OCI-M2 (cell line): Measurements from ENCODE around the gene TGM3.
"Not testable (repeated sequence)": the region's sequence is repeated elsewhere in the genome, so short reads cannot be mapped to it uniquely, and the experiment has no call there.

Experiments
- DNase-seq: peaks from one replicate; lab custom pipeline; 2025; ENCODE audit not compliant: unreplicated experiment; lab: John Stamatoyannopoulos, UW

Gene TGM3, protein sequence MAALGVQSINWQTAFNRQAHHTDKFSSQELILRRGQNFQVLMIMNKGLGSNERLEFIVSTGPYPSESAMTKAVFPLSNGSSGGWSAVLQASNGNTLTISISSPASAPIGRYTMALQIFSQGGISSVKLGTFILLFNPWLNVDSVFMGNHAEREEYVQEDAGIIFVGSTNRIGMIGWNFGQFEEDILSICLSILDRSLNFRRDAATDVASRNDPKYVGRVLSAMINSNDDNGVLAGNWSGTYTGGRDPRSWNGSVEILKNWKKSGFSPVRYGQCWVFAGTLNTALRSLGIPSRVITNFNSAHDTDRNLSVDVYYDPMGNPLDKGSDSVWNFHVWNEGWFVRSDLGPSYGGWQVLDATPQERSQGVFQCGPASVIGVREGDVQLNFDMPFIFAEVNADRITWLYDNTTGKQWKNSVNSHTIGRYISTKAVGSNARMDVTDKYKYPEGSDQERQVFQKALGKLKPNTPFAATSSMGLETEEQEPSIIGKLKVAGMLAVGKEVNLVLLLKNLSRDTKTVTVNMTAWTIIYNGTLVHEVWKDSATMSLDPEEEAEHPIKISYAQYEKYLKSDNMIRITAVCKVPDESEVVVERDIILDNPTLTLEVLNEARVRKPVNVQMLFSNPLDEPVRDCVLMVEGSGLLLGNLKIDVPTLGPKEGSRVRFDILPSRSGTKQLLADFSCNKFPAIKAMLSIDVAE

DNA sequence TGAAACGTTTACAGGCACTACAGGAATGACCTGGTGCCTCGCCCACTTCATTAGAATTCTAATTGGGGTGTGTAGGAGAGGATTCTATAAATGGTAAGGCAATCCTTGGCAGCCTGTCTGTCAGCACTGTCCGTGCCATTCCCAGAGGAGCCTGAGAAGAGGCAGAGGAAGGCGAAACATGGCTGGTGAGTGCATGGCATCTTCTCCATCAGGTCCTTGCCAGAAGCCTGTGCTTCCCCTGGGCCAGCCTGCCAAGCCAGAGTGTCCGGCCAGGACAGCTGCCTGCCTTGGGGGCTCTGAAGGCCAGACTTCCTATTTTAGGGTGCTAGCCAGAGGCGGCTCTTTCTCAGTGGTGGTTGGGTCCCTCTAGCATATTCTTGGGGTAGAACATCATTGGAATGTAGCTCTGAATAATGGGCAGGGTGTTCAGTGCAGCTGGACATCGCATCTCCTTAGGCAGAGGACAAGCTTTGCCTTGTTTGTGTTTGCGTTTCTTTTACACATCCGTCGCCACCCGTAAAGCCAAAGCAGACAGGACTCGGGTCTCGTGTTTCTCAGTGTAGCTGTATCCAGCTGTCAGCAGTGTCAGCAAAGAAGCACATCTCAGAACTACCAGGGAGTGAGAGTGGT is at the start of gene TGM3:
TGM3 (plus strand) TSS at position 116 of the 630 bp plus-strand sequence; CDS start at position 179, 63 bp downstream.
- DNase-seq: no peak

GRCh38 chr20:2246069-2246491 is 49.7 kb upstream of the TGM3 start:
- DNase-seq: no peak

DNA sequence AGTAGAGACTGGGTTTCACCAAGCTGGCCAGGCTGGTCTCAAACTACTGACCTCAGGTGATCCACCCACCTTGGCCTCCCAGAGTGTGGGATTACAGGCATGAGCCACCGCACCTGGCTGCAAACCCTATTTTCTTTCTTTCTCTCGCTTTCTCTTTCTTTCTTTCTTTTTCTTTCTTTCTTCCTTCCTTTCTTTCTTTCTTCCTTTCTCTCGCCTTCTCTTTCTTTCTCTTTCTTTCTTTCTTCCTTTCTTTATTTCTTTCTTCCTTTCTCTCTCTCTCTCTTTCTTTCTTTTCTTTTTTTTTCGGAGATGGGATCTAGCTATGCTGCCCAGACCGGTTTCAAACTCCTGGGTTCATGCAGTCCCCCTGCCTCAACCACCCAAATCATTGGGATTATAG is 47.0 kb upstream of the TGM3 start:
- DNase-seq: no peak

DNA sequence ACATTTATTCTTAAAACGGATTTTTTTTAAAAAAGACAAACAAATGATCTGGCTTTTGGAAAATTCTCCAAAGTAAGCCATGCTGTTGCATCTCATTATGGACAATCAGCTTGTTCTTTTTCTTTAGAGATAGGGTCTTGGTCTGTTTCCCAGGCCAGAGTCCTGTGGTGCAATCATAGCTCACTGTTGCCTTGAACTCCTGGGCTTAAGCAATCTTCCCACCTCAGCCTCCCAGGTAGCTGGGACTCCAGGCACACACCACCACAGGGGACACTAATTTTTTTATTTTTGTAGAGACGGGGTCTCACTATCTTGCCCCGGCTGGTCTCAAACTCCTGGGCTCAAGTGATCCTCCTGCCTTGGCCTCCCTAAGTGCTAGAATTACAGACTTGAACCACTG is 45.9 kb upstream of the TGM3 start:
- DNase-seq: no peak

- DNase-seq: no peak
Measured at GRCh38 chr20:2252419-2252997, 43.3 kb upstream of the TGM3 start.

- no peak for DNase-seq
Measured at GRCh38 chr20:2253256-2253655, 42.5 kb upstream of the TGM3 start.

- no peak for DNase-seq
Measured at GRCh38 chr20:2254333-2254732, 41.5 kb upstream of the TGM3 start.

DNA sequence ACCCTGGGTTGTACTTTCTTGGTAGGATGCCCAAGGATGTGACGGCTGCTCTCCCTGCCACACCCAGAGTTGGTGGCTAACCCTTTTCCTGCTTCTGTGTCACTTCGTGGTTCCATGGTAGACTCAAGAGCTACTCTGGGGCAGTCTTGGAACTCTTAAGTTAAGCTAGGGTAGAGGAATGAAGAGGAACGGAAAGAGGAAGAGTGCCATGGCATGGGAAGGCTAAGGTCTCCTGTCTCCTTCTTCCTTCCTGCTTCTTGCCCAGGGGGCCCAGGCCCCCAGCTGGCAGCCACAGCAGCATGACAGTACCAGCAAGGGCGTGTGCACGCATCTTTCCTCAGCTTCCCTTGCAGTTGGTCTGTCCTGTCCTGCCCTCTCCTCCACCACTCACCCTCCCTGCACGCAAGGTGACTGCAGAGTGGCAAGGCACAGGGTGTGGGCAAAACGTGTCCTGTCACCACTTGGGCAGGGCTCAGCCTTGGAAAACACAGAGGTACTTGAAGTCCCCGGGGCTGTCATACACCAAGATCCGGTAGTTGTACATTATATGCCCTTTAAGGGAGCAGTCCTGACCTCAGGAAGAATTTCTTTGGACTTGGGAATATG is 39.8 kb upstream of the TGM3 start:
- DNase-seq: no peak

DNA sequence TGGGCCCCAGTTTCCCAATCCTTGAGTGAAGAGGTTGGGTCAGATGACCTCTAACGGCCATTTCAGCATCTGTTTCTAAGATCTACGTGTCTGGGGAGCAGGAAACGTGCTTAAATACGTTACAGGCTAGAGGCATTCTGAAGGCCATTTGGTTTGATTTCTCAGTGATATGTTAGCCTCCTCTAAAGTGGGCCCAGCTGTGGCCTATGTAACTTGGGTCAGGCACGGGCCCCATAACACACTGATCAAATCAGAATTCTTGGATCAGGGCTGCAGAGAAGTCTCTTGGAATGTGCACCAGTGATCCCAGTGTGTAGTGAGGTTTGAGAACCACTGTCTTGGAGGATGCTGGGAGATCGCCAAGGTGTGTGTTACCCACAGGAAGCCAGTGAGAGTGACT is 36.1 kb upstream of the TGM3 start:
- no peak for DNase-seq

DNA sequence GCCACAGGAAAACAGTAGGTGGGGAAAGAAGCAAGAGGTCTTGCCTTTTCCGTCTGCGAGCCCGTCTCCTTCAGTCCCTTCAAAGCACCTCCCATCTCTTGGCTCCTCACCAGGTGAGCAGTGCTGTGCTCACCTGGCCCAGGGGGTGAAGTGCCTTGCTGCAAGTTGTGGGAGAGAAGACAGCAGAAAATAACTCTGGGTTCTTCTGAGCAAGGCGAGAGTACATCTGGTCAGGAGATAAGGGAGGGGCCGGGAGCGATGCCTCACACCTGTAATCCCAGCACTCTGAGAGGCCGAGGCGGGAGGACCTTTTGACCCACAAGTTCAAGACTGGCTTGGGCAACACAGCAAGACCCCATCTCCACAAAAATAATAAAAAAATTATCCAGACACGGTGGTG is 35.6 kb upstream of the TGM3 start:
- DNase-seq: no peak

DNA sequence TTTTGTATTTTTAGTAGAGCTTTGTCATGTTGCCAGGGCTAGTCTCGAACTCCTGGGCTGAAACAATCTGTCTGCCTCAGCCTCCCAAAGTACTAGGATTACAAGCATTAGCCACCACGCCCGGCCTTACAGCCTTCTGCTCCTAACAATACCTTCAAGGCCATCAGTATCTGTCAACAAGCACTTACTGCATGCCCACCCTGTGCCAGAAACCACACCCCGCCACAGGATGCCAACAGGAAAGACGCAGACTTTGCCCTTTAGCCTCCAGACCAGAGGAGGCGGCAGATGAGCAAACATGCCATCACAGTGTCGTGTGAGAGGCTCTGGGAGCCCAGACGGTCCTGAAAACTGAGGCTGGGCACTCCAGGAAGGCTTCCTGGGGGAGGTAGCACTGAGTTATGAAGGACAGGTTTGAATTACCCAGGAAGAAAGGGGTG is 34.7 kb upstream of the TGM3 start:
- no peak for DNase-seq

GRCh38 chr20:2261629-2262028 is 34.2 kb upstream of the TGM3 start:
- DNase-seq: no peak

- no peak for DNase-seq
Measured at GRCh38 chr20:2264118-2264517, 31.7 kb upstream of the TGM3 start.

GRCh38 chr20:2264621-2265374 is 31.0 kb upstream of the TGM3 start:
- not testable (repeated sequence) for DNase-seq

DNA sequence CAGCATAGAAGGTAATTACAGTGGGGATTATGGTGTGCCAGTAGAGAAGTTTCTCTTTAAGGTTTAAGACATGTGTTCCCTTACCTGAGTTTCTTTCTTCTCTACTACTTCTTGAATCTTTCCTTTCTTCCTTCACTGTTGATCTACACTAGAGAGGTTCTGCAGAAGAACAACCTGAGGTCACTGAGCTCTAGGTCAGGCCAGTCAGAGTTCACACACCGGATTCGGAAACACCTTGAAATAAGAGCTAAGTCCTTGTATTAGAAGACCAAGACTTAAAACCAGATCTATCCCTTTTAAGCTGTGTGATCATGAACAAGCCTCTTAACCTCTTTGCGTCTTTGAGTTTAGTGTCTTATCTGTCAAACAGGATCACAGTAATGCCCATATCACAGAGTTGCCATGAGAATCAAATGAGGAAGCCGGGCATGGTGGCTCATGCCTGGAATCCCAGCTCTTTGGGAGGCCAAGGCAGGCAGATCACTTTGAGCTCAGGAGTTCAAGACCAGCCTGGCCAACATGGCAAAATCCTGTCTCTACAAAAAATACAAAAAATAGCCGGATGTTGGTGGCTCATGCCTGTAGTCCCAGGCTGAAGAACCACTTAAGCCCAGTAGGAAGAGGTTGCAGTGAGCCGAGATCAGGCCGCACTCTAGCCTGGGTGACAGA is 22.0 kb upstream of the TGM3 start:
- DNase-seq: no peak

GRCh38 chr20:2276015-2276414 is 19.8 kb upstream of the TGM3 start:
- no peak for DNase-seq

DNA sequence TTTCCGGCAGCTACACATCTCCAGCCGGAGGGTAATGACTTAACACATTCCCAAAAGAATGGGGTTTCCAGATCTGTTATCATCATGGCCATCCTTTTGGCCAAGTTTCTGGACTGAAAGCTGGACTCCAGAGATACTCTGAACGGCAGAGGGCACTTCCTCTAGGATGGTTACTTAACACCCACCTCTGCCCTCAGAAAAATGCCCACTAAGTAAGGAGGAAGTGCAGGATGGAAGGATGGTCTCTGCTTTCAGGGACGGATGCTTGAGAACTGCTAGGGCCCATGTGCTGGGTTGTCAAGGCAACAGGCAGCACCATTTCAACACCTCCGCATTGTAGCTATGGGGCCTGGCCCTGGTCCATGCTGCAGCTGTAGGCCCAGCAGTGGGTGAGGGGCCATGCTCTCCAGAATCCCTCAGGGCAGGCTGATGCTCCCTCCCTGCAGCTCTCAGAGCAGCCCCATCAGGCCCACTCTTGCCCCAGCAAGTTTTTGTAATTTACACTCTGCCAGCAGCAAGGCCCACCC is 16.5 kb upstream of the TGM3 start:
- no peak for DNase-seq

- DNase-seq: no peak
Measured at GRCh38 chr20:2280082-2280481, 15.7 kb upstream of the TGM3 start.

- DNase-seq: no peak
Measured at GRCh38 chr20:2281563-2281962, 14.2 kb upstream of the TGM3 start.

DNA sequence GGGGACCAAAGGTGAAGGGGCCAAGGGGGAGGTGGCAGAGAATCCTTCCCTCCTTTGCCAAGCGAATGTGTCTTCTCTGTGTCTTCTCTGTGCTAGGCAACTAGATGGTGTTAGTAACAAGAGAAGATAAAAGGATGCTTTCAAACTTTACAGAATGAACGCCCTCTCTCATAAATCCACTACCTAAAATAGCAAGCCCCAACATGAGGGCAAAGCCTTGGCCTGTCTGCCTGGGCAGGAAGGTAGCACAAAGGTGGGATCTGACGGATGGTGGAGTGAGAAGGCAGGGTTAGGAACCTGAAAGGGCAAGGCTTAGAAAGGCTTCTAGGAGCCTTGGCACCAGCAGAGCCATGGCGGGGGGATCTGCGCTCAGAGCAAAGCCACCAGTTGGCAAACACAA is 13.6 kb upstream of the TGM3 start:
- no peak for DNase-seq
